K562 treated with DMSO at 1 percent for 24 hours (cell line): ENCODE measurements around the gene KRTAP5-6. TPM values are rescaled to one million over a fixed set of nuclear protein-coding genes. Genes with fewer than 3 reads are reported as not detected.

ENCODE experiments used
- total RNA-seq: library from RNA; unstranded; fragments of 300-600 nt; gene quantifications from 2 replicates; pipeline ENCODE4 v1.2.3, GENCODE V29; 2022; ENCODE audit warnings: low read depth; ENCODE audit not compliant: insufficient read depth

Gene KRTAP5-6, protein sequence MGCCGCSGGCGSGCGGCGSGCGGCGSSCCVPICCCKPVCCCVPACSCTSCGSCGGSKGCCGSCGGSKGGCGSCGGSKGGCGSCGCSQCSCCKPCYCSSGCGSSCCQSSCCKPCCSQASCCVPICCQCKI
- not detected in 2 replicates for total RNA-seq

DNA sequence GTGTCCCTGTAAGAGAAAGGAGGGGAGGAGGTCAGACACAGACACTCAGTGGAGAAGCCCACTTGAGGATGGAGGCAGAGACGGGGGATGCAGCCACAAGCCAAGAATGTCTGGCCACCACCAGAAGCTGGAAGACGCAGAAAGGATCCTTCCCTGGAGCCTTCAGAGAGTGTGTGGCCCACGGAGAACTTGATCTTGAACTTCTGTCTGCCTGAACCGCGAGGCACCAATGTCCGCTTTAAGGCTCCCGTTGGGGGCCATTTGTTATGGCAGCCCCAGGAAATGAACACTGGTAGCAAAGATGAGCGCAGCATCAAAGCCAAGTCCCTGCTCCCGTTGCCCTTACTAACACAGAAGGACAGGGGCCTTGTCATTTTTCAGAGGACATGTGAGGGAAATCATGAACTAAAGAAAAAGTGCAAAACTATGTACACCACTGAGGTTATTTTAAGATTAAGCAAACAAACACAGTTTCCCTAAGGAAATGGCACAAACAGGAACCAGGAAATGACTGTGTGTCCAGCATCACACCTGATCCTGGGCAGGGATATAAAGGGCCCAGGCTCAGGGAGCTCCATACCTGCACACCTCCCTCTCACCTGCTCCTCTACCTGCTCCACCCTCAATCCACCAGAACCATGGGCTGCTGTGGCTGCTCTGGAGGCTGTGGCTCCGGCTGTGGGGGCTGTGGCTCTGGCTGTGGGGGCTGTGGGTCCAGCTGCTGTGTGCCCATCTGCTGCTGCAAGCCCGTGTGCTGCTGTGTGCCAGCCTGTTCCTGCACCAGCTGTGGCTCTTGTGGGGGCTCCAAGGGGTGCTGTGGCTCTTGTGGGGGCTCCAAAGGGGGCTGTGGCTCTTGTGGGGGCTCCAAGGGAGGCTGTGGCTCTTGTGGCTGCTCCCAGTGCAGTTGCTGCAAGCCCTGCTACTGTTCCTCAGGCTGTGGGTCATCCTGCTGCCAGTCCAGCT is at the start of gene KRTAP5-6:
Gene KRTAP5-6 (plus strand): TSS at position 588 of the 963 bp plus-strand sequence. CDS start 51 bp downstream, at position 639.

Other genes starting within 250 kb of the KRTAP5-6 start
- gene MOB2, start 210.4 kb upstream of the KRTAP5-6 start, total RNA-seq = 37.8 and 42.5 TPM in 2 replicates
- 0.51 and 0.57 TPM in 2 replicates for gene DUSP8, start 124.9 kb upstream of the KRTAP5-6 start, total RNA-seq
- gene KRTAP5-1, start 111.9 kb upstream of the KRTAP5-6 start, total RNA-seq = not detected in 2 replicates
- not detected in 2 replicates for gene KRTAP5-2, start 98.9 kb upstream of the KRTAP5-6 start, total RNA-seq
- gene KRTAP5-3, start 88.7 kb upstream of the KRTAP5-6 start, total RNA-seq = not detected in 2 replicates
- not detected in 2 replicates for gene KRTAP5-4, start 75.1 kb upstream of the KRTAP5-6 start, total RNA-seq
- gene KRTAP5-5, start 67.4 kb upstream of the KRTAP5-6 start, total RNA-seq = not detected in 2 replicates
- gene IFITM10, start 53.4 kb downstream of the KRTAP5-6 start, total RNA-seq = 0.21 and 0.44 TPM in 2 replicates
- gene CTSD, start 66.7 kb downstream of the KRTAP5-6 start, total RNA-seq = 408 and 410 TPM in 2 replicates
- not detected in 2 replicates for gene SYT8, start 137.8 kb downstream of the KRTAP5-6 start, total RNA-seq
- gene TNNI2, start 141.8 kb downstream of the KRTAP5-6 start, total RNA-seq = not detected in 2 replicates
- not detected in 2 replicates for gene LSP1, start 155.9 kb downstream of the KRTAP5-6 start, total RNA-seq
- not detected in 2 replicates for gene PRR33, start 194.7 kb downstream of the KRTAP5-6 start, total RNA-seq
- gene TNNT3, start 222.5 kb downstream of the KRTAP5-6 start, total RNA-seq = not detected in 2 replicates